WTC11 (cell line): ENCODE results near the gene GALP.

Experiments used
- CREB1 ChIP-seq: sonication (generic); formaldehyde crosslinking; IDR thresholded peaks from 2 replicates; pipeline ENCODE4 v1.8.0; 2023; ENCODE audit warnings: mild to moderate bottlenecking, missing genetic modification reagents
- TP53 ChIP-seq: sonication (generic); formaldehyde crosslinking; IDR thresholded peaks from 2 replicates; pipeline ENCODE4 v1.8.1; 2023; ENCODE audit warnings: mild to moderate bottlenecking, missing genetic modification reagents
- TF ChIP-seq, protein P1 (sequence below): fragments of 250-450 bp; sonication (Bioruptor Pico); IDR thresholded peaks from 2 replicates; pipeline ENCODE4 v1.9.0; 2021; ENCODE audit warnings: moderate library complexity, mild to moderate bottlenecking, inconsistent platforms, borderline replicate concordance
- TF ChIP-seq, protein P2 (sequence below): sonication (generic); formaldehyde crosslinking; IDR thresholded peaks from 2 replicates; pipeline ENCODE4 v1.8.0; 2022; ENCODE audit warnings: mild to moderate bottlenecking, missing genetic modification reagents
- TF ChIP-seq, protein P3 (sequence below): fragments of 200-600 bp; IDR thresholded peaks from 2 replicates; pipeline ENCODE4 v1.8.0; 2022; ENCODE audit warnings: antibody characterized with exemption

DNA sequence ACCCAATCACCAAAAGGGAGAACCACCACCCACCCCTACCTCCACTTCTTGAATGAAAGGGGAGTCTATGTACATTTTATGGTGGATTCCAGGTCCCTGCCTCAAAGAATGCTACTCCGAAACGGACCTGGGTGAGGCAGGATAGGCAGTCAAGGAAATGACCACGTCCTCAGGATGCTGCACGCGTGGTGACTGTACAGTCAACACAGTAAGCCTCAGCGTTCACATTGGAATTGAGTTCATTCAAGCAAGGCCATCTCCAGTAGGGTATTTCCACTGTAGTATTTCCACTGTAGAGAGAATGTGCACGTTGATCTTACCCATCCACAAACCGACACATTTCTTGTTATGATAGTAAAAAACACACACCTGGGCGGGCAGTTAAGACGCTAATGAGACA, 43.2 kb downstream of the GALP start:
- TF ChIP-seq, protein P1, sequence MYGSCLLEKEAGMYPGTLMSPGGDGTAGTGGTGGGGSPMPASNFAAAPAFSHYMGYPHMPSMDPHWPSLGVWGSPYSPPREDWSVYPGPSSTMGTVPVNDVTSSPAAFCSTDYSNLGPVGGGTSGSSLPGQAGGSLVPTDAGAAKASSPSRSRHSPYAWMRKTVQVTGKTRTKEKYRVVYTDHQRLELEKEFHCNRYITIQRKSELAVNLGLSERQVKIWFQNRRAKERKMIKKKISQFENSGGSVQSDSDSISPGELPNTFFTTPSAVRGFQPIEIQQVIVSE: no peak
- TF ChIP-seq, protein P2, sequence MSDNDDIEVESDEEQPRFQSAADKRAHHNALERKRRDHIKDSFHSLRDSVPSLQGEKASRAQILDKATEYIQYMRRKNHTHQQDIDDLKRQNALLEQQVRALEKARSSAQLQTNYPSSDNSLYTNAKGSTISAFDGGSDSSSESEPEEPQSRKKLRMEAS (CRISPR knock-in tag): no peak
- TF ChIP-seq TP53 (CRISPR knock-in tag) (no peak), CREB1 (CRISPR knock-in tag) (no peak)
- TF ChIP-seq, protein P3, sequence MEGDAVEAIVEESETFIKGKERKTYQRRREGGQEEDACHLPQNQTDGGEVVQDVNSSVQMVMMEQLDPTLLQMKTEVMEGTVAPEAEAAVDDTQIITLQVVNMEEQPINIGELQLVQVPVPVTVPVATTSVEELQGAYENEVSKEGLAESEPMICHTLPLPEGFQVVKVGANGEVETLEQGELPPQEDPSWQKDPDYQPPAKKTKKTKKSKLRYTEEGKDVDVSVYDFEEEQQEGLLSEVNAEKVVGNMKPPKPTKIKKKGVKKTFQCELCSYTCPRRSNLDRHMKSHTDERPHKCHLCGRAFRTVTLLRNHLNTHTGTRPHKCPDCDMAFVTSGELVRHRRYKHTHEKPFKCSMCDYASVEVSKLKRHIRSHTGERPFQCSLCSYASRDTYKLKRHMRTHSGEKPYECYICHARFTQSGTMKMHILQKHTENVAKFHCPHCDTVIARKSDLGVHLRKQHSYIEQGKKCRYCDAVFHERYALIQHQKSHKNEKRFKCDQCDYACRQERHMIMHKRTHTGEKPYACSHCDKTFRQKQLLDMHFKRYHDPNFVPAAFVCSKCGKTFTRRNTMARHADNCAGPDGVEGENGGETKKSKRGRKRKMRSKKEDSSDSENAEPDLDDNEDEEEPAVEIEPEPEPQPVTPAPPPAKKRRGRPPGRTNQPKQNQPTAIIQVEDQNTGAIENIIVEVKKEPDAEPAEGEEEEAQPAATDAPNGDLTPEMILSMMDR: no peak
